Activated CD8-positive, alpha-beta memory T cell treated with anti-CD3 and anti-CD28 coated beads, Interleukin-2, amount 50 U/mL, for 24 hours (primary cell): ENCODE measurements around the gene CACNG3.
A peak's percentile ranks its signal among the peaks of the same experiment; 100 is the strongest.
"Not testable (repeated sequence)": the region's sequence is repeated elsewhere in the genome, so short reads cannot be mapped to it uniquely, and the experiment has no call there.

Source experiments
- DNase-seq: peaks from one replicate; pipeline ENCODE4 v3.0.0-alpha.2; 2020; ENCODE audit errors: extremely low read depth

Gene CACNG3

DNA sequence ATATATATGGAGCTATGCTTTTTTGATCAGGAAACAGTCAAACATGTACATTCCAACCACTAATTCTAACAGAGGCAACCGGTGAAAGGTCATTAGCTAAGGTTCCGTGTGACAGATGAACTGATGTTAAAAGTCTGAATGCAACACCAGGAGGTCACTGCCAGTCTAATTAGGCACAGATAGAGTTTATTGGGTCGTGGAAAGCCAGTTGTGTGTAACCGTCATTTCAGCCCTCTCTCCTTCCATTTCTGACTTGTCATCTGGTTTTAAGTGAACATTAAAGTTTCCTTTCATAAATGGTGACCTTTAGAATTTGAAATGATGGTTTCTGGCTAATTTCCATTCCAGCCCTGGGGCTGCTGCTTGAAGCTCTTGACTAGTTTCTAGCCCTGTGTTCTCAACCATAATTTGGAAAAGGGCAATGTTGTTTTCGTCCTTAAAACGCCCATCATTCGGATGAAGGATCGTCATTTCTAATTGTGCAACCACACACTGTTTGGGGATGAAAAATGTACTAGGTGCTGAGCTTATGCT is 23.9 kb downstream of the CACNG3 start:
- DNase-seq = no peak

GRCh38 chr16:24281466-24281865 is 25.3 kb downstream of the CACNG3 start:
- no peak for DNase-seq

- no peak for DNase-seq
Observed at GRCh38 chr16:24282141-24282540, 26.0 kb downstream of the CACNG3 start.

DNA sequence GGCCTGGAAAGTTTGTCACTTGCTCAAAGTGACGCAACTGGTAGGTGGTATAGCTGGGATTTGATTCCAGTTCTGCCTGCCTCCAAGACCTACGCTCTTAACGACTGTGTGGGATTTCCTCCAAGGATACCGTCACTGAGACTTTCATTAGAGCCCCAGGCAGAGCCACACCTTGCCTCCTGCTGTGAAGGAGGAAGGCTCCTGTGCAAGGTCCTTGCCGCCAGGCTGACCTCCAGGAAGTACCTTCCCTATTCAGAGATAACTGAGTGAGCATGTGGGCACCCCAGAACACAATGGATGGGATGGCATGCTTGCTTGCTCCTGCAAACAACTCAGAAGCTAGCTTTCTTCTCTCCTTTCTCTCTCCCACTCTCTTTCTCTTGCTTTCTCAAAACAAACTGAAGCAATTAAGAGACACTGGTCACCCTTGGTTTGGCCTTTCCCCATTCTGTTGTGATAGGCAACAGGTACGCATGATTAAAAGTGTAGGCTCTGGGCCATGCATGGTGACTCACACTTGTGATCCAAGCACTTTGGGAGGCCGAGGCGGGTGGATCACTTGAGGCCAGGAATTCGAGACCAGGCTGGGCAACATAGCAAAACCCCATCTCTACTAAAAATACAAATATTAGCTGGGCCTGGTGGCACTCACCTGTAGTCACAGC is 30.7 kb downstream of the CACNG3 start:
- no peak for DNase-seq

DNA sequence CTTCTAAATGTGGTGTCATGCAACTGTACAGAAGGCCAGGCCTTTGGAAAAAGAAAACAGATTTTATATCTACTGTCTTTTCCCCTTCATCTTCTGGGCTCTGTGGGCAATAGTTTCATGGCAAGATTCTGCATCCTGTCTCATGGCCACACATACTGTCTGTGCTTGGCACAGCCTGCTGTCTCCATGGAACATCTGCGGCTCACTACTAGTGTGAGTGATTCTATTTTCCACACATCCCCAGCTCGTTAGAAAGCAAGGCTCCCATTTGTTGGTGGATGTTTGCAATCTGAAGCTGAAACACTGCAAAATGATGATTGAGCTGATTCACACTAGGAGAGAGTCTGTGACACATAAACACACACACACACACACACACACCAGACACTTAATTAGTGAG is 32.4 kb downstream of the CACNG3 start:
- no peak for DNase-seq

DNA sequence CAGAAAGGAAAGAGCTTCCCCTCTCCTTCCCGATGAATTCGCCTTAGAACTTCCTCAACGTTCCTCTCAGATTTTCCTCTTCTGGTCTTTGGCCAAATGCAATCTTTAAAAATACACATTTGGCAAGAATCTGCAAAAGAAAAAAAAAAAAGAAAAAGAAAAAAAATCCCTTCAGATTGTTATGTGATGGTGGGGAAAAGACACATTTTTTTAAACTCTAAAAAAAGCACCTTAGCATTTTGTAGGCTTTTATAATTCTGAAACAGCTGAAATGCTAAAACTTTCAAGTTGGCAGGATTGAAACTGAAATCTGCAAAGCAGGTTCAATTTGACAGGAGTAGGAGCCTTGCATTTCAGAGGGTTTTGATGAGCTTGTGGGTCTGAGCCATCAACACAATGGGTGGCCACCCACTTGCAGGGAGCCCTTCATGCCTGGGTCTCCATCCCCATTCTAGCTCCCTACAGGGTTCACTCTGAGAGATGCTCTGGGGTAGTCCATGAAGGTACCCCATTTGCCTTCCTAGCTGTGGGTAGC is 33.1 kb downstream of the CACNG3 start:
- no peak for DNase-seq

DNA sequence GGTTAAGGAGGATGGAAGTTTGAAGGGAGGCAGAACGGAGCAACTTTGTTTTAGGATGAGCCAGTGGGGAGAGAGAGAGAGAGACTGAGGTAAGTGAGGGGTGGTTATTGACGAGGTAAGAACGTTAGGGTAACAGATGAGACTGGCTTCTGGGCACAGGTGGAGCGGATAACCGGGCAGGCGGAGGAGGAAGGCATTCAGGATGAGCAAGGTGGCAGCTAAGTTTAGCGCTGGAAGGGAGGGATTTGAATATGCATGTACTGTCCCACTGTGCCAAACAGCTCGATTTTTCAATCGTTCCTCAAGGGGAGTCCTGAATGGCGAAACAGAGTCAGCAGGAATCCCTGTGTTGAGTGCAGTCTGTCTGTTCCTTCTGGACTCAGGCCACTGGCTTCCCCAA is 35.8 kb downstream of the CACNG3 start:
- DNase-seq = no peak

DNA sequence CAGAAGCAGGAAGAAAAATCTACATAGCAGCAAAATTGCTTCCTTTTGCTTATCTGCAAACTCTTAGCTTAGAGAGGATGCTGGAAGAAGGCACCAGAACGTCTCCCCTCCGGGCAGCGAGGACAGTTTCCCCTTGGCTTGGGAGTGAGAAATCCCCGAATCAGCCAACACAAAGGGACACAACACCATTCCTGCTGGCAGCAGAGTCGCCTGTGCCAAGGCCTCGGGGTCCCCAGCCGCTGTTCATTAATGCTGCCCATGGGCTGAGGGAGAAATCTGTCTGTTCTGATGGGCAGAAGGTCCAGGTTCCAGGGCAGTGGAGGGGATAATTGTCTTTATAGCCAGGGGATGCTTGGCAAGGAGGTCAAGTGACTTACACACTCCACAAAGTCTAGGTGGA is 38.0 kb downstream of the CACNG3 start:
- no peak for DNase-seq

DNA sequence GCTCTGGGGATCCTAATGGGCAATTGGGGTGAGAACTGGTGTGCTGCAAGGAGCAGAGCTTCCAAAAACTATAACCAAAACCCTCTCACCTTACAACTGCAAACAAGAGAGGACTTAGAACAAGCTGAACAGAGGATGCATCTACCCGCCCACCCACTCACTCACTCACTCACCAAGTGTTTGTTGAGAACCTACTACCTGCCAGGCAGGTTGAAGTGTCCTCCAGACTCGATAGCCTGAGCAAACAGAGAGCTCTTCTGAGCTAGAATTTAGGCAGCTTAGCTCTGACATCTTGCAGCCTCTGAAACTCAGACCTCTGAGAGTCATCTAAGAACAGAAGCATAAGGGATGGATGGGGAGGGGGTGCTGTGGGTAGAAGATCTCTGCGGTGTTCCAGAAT is 41.2 kb downstream of the CACNG3 start:
- no peak for DNase-seq

GRCh38 chr16:24298548-24299167 is 42.5 kb downstream of the CACNG3 start:
- no peak for DNase-seq

- DNase-seq = not testable (repeated sequence)
Observed at GRCh38 chr16:24300750-24301149, 44.6 kb downstream of the CACNG3 start.

DNA sequence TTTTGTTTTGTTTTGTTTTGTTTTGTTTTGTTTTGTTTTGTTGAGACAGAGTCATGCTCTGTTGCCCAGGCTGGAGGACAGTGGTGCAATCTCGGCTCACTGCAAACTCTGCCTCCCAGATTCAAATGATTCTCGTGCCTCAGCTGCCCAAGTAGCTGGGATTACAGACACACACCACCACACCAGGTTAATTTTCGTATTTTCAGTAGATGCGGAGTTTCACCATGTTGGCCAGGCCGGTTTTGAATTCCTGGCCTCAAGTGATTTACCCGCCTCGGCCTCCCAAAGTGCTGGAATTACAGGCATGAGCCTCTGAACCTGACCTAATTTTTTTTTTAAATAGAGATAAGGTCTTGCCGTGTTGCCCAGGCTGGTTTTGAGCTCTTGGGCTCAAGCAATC is 46.5 kb downstream of the CACNG3 start:
- DNase-seq = no peak

DNA sequence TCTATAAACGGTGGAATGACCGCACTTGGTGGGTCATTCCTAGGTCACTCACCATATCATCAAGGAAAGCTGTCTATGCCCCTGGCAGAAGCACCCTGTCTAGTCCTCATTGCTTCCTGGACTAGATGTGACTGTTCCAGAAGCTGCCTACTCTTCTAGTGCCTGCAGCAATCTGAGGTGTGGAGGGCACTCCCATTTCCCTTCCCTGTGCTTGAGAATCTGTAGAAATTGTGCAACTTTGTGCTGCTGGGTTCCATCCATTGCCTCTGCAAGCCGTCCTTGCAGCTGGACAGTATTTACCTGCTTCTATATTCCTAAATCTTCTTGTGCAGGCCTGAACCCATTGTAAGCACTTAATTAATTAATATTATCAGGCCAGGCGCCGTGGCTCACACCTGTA is 52.1 kb downstream of the CACNG3 start:
- no peak for DNase-seq

DNA sequence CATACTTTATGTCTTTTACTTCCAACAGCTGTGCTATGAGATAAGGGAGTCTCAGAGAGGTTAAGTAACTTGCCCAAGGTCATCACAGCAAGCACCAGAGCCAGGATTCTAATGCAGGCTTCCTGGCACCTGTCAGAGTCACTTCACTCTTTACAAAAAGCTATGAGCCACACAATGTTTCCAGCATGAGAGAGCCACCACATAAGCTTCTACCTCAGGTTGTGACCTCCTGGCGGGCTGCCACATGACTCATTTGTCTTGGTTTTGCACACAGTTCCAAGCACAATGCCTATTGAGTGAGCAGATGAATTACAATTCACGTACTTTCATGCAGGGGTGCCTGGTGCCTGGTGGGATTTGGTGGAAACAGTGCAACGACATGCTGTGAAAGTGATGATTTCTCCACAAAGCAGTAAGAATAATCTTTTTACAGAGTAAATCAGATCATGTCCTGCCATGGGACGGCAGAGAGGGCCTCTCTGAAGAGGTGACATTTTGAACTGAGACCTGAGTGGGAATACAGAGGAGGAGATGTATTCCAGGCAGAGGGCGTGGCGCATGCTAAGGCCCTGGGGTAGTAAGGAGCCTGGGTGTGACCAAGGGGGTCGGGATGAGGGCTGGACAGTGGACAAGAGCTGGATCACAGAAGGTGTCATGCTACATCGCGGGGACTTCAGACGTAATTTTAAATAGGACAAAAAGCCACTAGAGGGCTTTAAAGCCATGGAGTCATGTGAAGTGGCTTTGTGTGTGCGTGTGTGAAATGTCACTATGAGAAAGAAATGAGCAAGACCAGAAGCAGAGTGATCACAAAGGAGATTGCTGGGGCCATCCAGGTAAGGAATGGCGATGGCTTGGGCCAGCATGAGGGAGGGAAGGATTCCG is 53.4 kb downstream of the CACNG3 start:
- peak; percentile 5 for DNase-seq

GRCh38 chr16:24315343-24315742 is 59.2 kb downstream of the CACNG3 start:
- DNase-seq = no peak

DNA sequence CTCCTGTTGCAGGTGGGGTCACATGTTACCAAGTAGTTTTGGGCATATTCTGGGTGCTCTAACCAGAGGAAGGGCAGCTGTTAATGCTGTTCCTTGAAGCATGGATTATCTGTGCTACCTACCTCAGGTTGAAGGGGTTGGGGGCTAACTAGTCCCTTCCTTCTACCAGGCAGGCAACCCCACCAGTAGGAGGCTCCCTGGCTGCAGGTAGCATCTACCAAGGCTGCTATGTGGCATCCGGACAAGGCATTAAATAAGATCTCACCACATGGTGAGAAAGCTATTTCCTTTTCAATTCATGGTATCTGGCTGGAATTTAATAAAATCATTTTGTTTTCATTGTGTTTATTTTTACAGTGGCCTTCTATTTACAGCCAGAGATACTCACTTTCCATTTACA is 62.5 kb downstream of the CACNG3 start:
- DNase-seq = no peak

- no peak for DNase-seq
Observed at GRCh38 chr16:24319126-24319814, 63.1 kb downstream of the CACNG3 start.

DNA sequence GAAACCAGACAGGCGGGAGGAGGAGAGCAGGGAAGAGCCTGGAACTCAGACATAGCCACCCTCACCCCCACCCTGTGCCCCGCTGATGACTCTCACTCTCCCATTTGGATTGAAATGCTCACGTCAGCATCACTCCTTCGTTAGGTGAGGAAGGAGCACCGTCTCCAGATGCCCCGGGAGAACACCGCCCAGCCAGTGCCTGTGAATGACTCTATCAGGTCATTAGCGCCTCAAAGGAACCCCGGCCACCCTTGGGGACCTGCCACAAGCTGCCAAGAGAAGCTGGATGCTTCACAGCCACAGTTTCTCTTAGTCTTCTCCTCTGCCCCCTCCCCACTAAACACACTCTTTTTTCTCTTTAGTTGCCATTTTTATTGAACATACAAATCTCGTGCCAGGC is 66.0 kb downstream of the CACNG3 start:
- no peak for DNase-seq

- no peak for DNase-seq
Observed at GRCh38 chr16:24324421-24324820, 68.3 kb downstream of the CACNG3 start.

GRCh38 chr16:24328835-24329452 is 72.8 kb downstream of the CACNG3 start:
- DNase-seq = no peak

DNA sequence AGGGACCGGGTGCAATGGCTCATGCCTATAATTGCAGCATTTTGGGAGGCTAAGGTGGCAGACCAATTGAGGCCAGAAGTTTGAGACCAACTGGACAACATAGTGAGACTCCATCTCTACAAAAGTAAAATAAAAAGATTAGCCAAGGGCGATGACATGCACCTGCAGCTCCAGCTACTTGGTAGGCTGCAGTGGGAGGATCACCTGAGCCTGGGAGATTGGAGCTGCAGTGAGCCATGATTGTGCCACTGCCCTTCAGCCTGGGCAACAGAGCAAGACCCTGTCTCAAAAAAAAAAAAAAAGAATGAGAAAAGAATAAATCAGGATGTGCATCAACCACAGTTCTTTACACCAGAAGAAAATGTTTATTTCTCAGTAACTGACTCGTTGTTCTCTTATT is 76.0 kb downstream of the CACNG3 start:
- no peak for DNase-seq
